H1 (cell line): ENCODE measurements around the gene PRDM1. TPM values are rescaled to one million over a fixed set of nuclear protein-coding genes. Genes with fewer than 3 reads are reported as not detected.

Experiments used
- CTCF ChIA-PET: fragments of 300-600 bp; sonication (Branson Sonifier 250); formaldehyde crosslinking; loops from one replicate; lab custom pipeline; 2021; ENCODE audit not compliant: partially characterized antibody; lab: Charles Lee
- POLR2A ChIA-PET: fragments of 300-600 bp; sonication (Branson Sonifier 250); formaldehyde crosslinking; loops from one replicate; lab custom pipeline; 2021; ENCODE audit warnings: inconsistent platforms; ENCODE audit not compliant: partially characterized antibody; lab: Charles Lee
- DNase-seq, 2 experiments: peaks; one replicate each; pipeline versions ENCODE4 v3.0.0 to v3.0.0-alpha.2; 2010 to 2022; ENCODE audit warnings: low spot score in 2 of 2, low read depth in 1 of 2, mixed read lengths in 1 of 2
- FAIRE-seq: peaks from 2 replicates; lab custom pipeline; 2011; peaks lifted over from hg19 to GRCh38; lab: Jason Lieb, UNC
- H2AFZ ChIP-seq: 2 replicates; pipeline ENCODE4 v1.8.1; 2012; ENCODE audit warnings: low read length, inconsistent platforms
- H2AK5ac ChIP-seq: 2 replicates; pipeline ENCODE4 v1.6.1; 2013; ENCODE audit warnings: low read depth, low read length
- H2BK120ac ChIP-seq: replicated peaks from 2 replicates; pipeline ENCODE3; 2013; ENCODE audit warnings: low read depth, low read length, inconsistent platforms
- H2BK12ac ChIP-seq: 2 replicates; pipeline ENCODE4 v1.6.1; 2013; ENCODE audit warnings: low read depth, low read length
- H2BK15ac ChIP-seq: 2 replicates; pipeline ENCODE4 v1.6.1; 2013; ENCODE audit warnings: low read length
- H2BK20ac ChIP-seq: 2 replicates; pipeline ENCODE4 v1.6.1; 2013; ENCODE audit warnings: low read length
- H2BK5ac ChIP-seq: 2 replicates; pipeline ENCODE4 v1.6.1; 2013; ENCODE audit warnings: low read depth, low read length
- H3K14ac ChIP-seq: 2 replicates; pipeline ENCODE4 v1.6.1; 2013; ENCODE audit warnings: inconsistent platforms; ENCODE audit not compliant: insufficient read length
- H3K18ac ChIP-seq: 2 replicates; pipeline ENCODE4 v1.6.1; 2013; ENCODE audit warnings: low read length; ENCODE audit errors: extremely low read depth
- H3K23ac ChIP-seq: 2 replicates; pipeline ENCODE4 v1.6.1; 2013; ENCODE audit warnings: inconsistent platforms; ENCODE audit not compliant: insufficient read length
- H3K23me2 ChIP-seq: 2 replicates; pipeline ENCODE4 v1.6.1; 2013; ENCODE audit warnings: low read depth, low read length
- H3K27ac ChIP-seq: 2 replicates; pipeline ENCODE4 v1.6.1; 2011; ENCODE audit warnings: low read depth, low read length, inconsistent platforms
- H3K27me3 ChIP-seq, 4 experiments: replicated peaks in 1 of 4; 1 replicate in 1 of 4; 2 replicates in 3 of 4; pipeline versions ENCODE4 v1.6.1 to v1.8.1; 2011 to 2013; ENCODE audit warnings: low read length in 3 of 4, mild to moderate bottlenecking in 3 of 4, inconsistent platforms in 2 of 4, mixed read lengths in 2 of 4, moderate library complexity in 1 of 4; ENCODE audit not compliant: control insufficient read depth in 3 of 4, insufficient read depth in 3 of 4; ENCODE audit errors: extremely low read depth in 1 of 4
- H3K36me3 ChIP-seq, 4 experiments: 2 replicates each; pipeline versions ENCODE4 v1.6.1 to v1.8.1; 2011 to 2013; ENCODE audit warnings: mild to moderate bottlenecking in 4 of 4, low read length in 3 of 4, moderate library complexity in 2 of 4, control low read depth in 1 of 4, inconsistent platforms in 1 of 4; ENCODE audit not compliant: insufficient read depth in 4 of 4, control insufficient read depth in 2 of 4
- H3K4ac ChIP-seq: replicated peaks from 2 replicates; pipeline ENCODE3; 2013; ENCODE audit warnings: low read length, low read depth, mixed read lengths, inconsistent platforms; ENCODE audit not compliant: insufficient read length
- H3K4me1 ChIP-seq, 4 experiments: replicated peaks in 1 of 4; 1 replicate in 1 of 4; 2 replicates in 3 of 4; pipeline versions ENCODE4 v1.6.1 to v1.8.1; 2011 to 2013; ENCODE audit warnings: low read length in 3 of 4, inconsistent platforms in 2 of 4, mixed read lengths in 1 of 4; ENCODE audit not compliant: insufficient read depth in 4 of 4, control insufficient read depth in 3 of 4
- H3K4me2 ChIP-seq, 2 experiments: 2 replicates each; pipeline versions ENCODE4 v1.6.1 to v1.8.1; 2011 to 2013; ENCODE audit warnings: low read depth in 2 of 2, low read length in 2 of 2, control low read depth in 1 of 2, inconsistent platforms in 1 of 2, mild to moderate bottlenecking in 1 of 2; ENCODE audit not compliant: insufficient read depth in 1 of 2
- H3K4me3 ChIP-seq, 4 experiments: fragments of 200-600, 300-600 bp in 1 of 4; sonication (generic), shearing (Covaris generic), sonication (Bioruptor Twin) in 1 of 4; 2 replicates each; pipeline versions ENCODE4 v1.5.1 to v1.8.1; 2011 to 2016; ENCODE audit warnings: low read length in 4 of 4, low read depth in 3 of 4, control low read depth in 2 of 4, inconsistent platforms in 2 of 4, mild to moderate bottlenecking in 2 of 4, mixed read lengths in 1 of 4, moderate library complexity in 1 of 4; ENCODE audit not compliant: insufficient read depth in 2 of 4; ENCODE audit errors: extremely low read depth in 1 of 4
- H3K56ac ChIP-seq: replicated peaks from 2 replicates; pipeline ENCODE3; 2013; ENCODE audit warnings: low read depth, mild to moderate bottlenecking, mixed read lengths, low read length, inconsistent platforms; ENCODE audit not compliant: insufficient read length
- H3K79me1 ChIP-seq: 2 replicates; pipeline ENCODE4 v1.6.1; 2013; ENCODE audit warnings: low read depth, low read length, control low read depth
- H3K79me2 ChIP-seq, 2 experiments: 2 replicates each; pipeline versions ENCODE4 v1.6.1 to v1.8.1; 2012 to 2013; ENCODE audit warnings: low read length in 2 of 2, mild to moderate bottlenecking in 2 of 2, inconsistent platforms in 1 of 2; ENCODE audit not compliant: insufficient read depth in 2 of 2, control insufficient read depth in 1 of 2
- H3K9ac ChIP-seq, 4 experiments: replicated peaks in 1 of 4; 1 replicate in 1 of 4; 2 replicates in 3 of 4; pipeline versions ENCODE4 v1.6.1 to v1.8.1; 2011 to 2013; ENCODE audit warnings: low read depth in 3 of 4, low read length in 3 of 4, control low read depth in 2 of 4, mild to moderate bottlenecking in 2 of 4, moderate library complexity in 2 of 4, inconsistent platforms in 1 of 4; ENCODE audit errors: extremely low read depth in 1 of 4
- H3K9me3 ChIP-seq, 2 experiments: 2 replicates each; pipeline versions ENCODE4 v1.6.1 to v1.8.1; 2012 to 2013; ENCODE audit warnings: mild to moderate bottlenecking in 2 of 2, moderate library complexity in 2 of 2, control low read depth in 1 of 2, inconsistent platforms in 1 of 2, low read depth in 1 of 2, low read length in 1 of 2, mixed read lengths in 1 of 2; ENCODE audit not compliant: insufficient read depth in 2 of 2
- H4K20me1 ChIP-seq, 2 experiments: replicated peaks in 1 of 2; 2 replicates each; pipeline versions ENCODE3 to v1.8.1; 2011 to 2013; ENCODE audit warnings: inconsistent platforms in 2 of 2, low read length in 2 of 2, mild to moderate bottlenecking in 1 of 2; ENCODE audit not compliant: insufficient read depth in 2 of 2, control insufficient read depth in 1 of 2
- H4K5ac ChIP-seq: 2 replicates; pipeline ENCODE4 v1.6.1; 2013; ENCODE audit warnings: low read length, low read depth, mixed read lengths, inconsistent platforms; ENCODE audit not compliant: insufficient read length
- H4K8ac ChIP-seq: 2 replicates; pipeline ENCODE4 v1.8.0; 2013; ENCODE audit warnings: mild to moderate bottlenecking, moderate library complexity, low read length, inconsistent platforms; ENCODE audit not compliant: insufficient read depth; ENCODE audit errors: extremely low read depth
- H4K91ac ChIP-seq: replicated peaks from 2 replicates; pipeline ENCODE3; 2013; ENCODE audit warnings: low read length, mixed read lengths, inconsistent platforms; ENCODE audit not compliant: insufficient read length
- CTBP2 ChIP-seq: IDR thresholded peaks from 2 replicates; pipeline ENCODE4 v1.7.0; 2011; ENCODE audit warnings: borderline replicate concordance, mild to moderate bottlenecking, moderate library complexity, mixed read lengths, low read length; ENCODE audit not compliant: insufficient read depth, insufficient read length
- EGR1 ChIP-seq: IDR thresholded peaks from 2 replicates; pipeline ENCODE4 v1.6.1; 2011; ENCODE audit warnings: low read depth, low read length, borderline replicate concordance
- GTF2F1 ChIP-seq: IDR thresholded peaks from 2 replicates; pipeline ENCODE4 v1.6.1; 2012; ENCODE audit warnings: low read depth, low read length, improper control_type of control experiment, borderline replicate concordance
- JUN ChIP-seq: IDR thresholded peaks from 2 replicates; pipeline ENCODE4 v1.6.1; 2011; ENCODE audit warnings: low read depth, mild to moderate bottlenecking, improper control_type of control experiment, low read length
- NANOG ChIP-seq: IDR thresholded peaks from 2 replicates; pipeline ENCODE4 v1.6.1; 2011; ENCODE audit warnings: low read length, low read depth, mild to moderate bottlenecking, inconsistent platforms; ENCODE audit not compliant: insufficient read depth, poor library complexity, severe bottlenecking
- SRF ChIP-seq: IDR thresholded peaks from 2 replicates; pipeline ENCODE4 v1.6.1; 2011; ENCODE audit warnings: mild to moderate bottlenecking, low read depth, low read length, moderate library complexity
- USF2 ChIP-seq: IDR thresholded peaks from 2 replicates; pipeline ENCODE4 v1.6.1; 2011; ENCODE audit warnings: low read length, improper control_type of control experiment
- WGBS, 2 experiments: shearing (Covaris generic) in 1 of 2; methylation state at CpG; one replicate each; pipeline versions ENCODE4 v1.1.6 to v1.1.7; 2013 to 2015; ENCODE audit warnings: low lambda C conversion rate in 2 of 2, mixed read lengths in 2 of 2, inconsistent platforms in 1 of 2, low coverage in 1 of 2, missing lambda C conversion rate in 1 of 2; ENCODE audit not compliant: insufficient replicate concordance in 2 of 2, insufficient coverage in 1 of 2, insufficient read length in 1 of 2; ENCODE audit errors: extremely low coverage in 1 of 2, missing lambda C conversion rate in 1 of 2; 5-methylcytosine and 5-hydroxymethylcytosine counted together
- polyA plus RNA-seq, 7 experiments: library from polyadenylated mRNA; depleted of rRNA in 3 of 7; stranded (reverse) in 5 of 7; unstranded in 2 of 7; fragments of >200 nt in 5 of 7; fragments of 200-250 nt in 2 of 7; gene quantifications; 1 replicate in 5 of 7; 2 replicates in 1 of 7; 4 replicates in 1 of 7; pipeline versions ENCODE4 v1.2.1 to v1.2.3, GENCODE V29; 2011 to 2013; ENCODE audit warnings: missing spikeins in 2 of 7, mixed read lengths in 2 of 7
- total RNA-seq: library from RNA; stranded (reverse); fragmentation: NEBNext Ultra II Directional; extraction: Animal tissue kit (Norgen Biotek cat#: 25700); gene quantifications from 2 replicates; pipeline ENCODE4 v1.2.1, GENCODE V29; 2021
- TF ChIP-seq, protein P1 (sequence below): IDR thresholded peaks from 2 replicates; pipeline ENCODE4 v1.6.1; 2012; ENCODE audit warnings: low read length, inconsistent platforms

The PRDM1 gene
- total and polyA plus RNA-seq, 2 of the 8 experiments (the other 6 are each of a cell fraction or from before 2014, with no cell fraction given): 0.21 to 0.74 TPM

- Histone ChIP-seq H3K79me1 (no peaks in the 10 kb centered on the region), H3K14ac (no peak overlapping the region), H2BK20ac (no peak overlapping the region), H2BK15ac (no peak overlapping the region), H3K9ac (no peak overlapping the region), H3K27me3 (no peaks in the 10 kb centered on the region), H3K23ac (no peak overlapping the region), H4K20me1 (no peaks in the 10 kb centered on the region), H3K56ac (no peak overlapping the region), H3K36me3 (no peaks in the 10 kb centered on the region), H3K4me1 (no peaks in the 10 kb centered on the region), H2BK5ac (no peak overlapping the region), H3K4me3 (no peak overlapping the region), H3K79me2 (no peaks in the 10 kb centered on the region), H3K4ac (no peak overlapping the region), H2BK120ac (no peak overlapping the region), H3K18ac (no peak overlapping the region), H3K9me3 (no peaks in the 10 kb centered on the region), H3K23me2 (no peaks in the 10 kb centered on the region), H3K27ac (no peak overlapping the region), H4K91ac (no peak overlapping the region), H2AK5ac (no peak overlapping the region), H4K8ac (peak overlapping the region; percentile 36), H2BK12ac (no peak overlapping the region), H3K4me2 (no peak overlapping the region), H2AFZ (no peak overlapping the region), H4K5ac (no peak overlapping the region)
- DNase-seq (no peak), FAIRE-seq (no peak)
- ChIA-PET POLR2A (no interaction called here), CTCF (interaction anchor here (0.6 to 1.6 kb wide), 4 partner anchors 9 to 65 kb away, joined by 3 to 6 read pairs (median 3); no protein-coding TSS in a partner anchor)
- WGBS, 2 experiments: 88% methylated on average over 10 of the region's 10 CpGs; no CpG with 5 or more reads in 1 of the 2 experiments
- no peak for TF ChIP-seq CTBP2
- no peak for TF ChIP-seq EGR1
- no peak for TF ChIP-seq JUN
- no peak for TF ChIP-seq NANOG
- TF ChIP-seq, protein P1, sequence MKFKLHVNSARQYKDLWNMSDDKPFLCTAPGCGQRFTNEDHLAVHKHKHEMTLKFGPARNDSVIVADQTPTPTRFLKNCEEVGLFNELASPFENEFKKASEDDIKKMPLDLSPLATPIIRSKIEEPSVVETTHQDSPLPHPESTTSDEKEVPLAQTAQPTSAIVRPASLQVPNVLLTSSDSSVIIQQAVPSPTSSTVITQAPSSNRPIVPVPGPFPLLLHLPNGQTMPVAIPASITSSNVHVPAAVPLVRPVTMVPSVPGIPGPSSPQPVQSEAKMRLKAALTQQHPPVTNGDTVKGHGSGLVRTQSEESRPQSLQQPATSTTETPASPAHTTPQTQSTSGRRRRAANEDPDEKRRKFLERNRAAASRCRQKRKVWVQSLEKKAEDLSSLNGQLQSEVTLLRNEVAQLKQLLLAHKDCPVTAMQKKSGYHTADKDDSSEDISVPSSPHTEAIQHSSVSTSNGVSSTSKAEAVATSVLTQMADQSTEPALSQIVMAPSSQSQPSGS: no peak
- TF ChIP-seq SRF: no peak
- TF ChIP-seq USF2: no peak
- no peak for TF ChIP-seq GTF2F1
These were observed 38.6 kb downstream of the PRDM1 start for GRCh38 chr6:106124437-106125430.
